Rectal smooth muscle tissue (tissue), 1 donor: ENCODE data around the gene PITPNM1.

ENCODE experiments used
- H3K27ac ChIP-seq: one replicate; pipeline ENCODE4 v1.7.0; 2013; ENCODE audit warnings: low read depth, low read length, inconsistent platforms
- H3K27me3 ChIP-seq: one replicate; pipeline ENCODE4 v1.7.0; 2013; ENCODE audit warnings: low read length; ENCODE audit not compliant: control insufficient read depth, insufficient read depth
- H3K36me3 ChIP-seq: one replicate; pipeline ENCODE4 v1.7.0; 2013; ENCODE audit warnings: low read length; ENCODE audit not compliant: control insufficient read depth, insufficient read depth
- H3K4me1 ChIP-seq: one replicate; pipeline ENCODE4 v1.7.0; 2013; ENCODE audit warnings: low read length; ENCODE audit not compliant: control insufficient read depth, insufficient read depth
- H3K4me3 ChIP-seq: one replicate; pipeline ENCODE4 v1.7.0; 2013; ENCODE audit warnings: low read length
- H3K9ac ChIP-seq: one replicate; pipeline ENCODE4 v1.7.0; 2013; ENCODE audit warnings: low read length

Gene PITPNM1

GRCh38 chr11:67538823-67539505, 33.8 kb upstream of the PITPNM1 start:
- no peak overlapping the region for H3K9ac ChIP-seq
- no peaks in the 10 kb centered on the region for H3K36me3 ChIP-seq
- H3K27ac ChIP-seq = no peak overlapping the region
- no peaks in the 10 kb centered on the region for H3K4me1 ChIP-seq
- no peak overlapping the region for H3K4me3 ChIP-seq
- no peaks in the 10 kb centered on the region for H3K27me3 ChIP-seq

GRCh38 chr11:67538306-67538705, 33.1 kb upstream of the PITPNM1 start:
- Histone ChIP-seq H3K27me3 (no peaks in the 10 kb centered on the region), H3K9ac (no peak overlapping the region), H3K4me1 (no peaks in the 10 kb centered on the region), H3K36me3 (no peaks in the 10 kb centered on the region), H3K27ac (no peak overlapping the region), H3K4me3 (no peak overlapping the region)

- Histone ChIP-seq H3K4me3 (no peak overlapping the region), H3K4me1 (no peaks in the 10 kb centered on the region), H3K9ac (no peak overlapping the region), H3K27ac (no peak overlapping the region), H3K36me3 (no peaks in the 10 kb centered on the region), H3K27me3 (no peaks in the 10 kb centered on the region)
Measured at GRCh38 chr11:67535561-67535960, 30.4 kb upstream of the PITPNM1 start.

- Histone ChIP-seq H3K36me3 (no peaks in the 10 kb centered on the region), H3K4me1 (no peaks in the 10 kb centered on the region), H3K9ac (no peak overlapping the region), H3K27ac (no peak overlapping the region), H3K27me3 (no peaks in the 10 kb centered on the region), H3K4me3 (no peak overlapping the region)
Measured at GRCh38 chr11:67534070-67534679, 29.0 kb upstream of the PITPNM1 start.

DNA sequence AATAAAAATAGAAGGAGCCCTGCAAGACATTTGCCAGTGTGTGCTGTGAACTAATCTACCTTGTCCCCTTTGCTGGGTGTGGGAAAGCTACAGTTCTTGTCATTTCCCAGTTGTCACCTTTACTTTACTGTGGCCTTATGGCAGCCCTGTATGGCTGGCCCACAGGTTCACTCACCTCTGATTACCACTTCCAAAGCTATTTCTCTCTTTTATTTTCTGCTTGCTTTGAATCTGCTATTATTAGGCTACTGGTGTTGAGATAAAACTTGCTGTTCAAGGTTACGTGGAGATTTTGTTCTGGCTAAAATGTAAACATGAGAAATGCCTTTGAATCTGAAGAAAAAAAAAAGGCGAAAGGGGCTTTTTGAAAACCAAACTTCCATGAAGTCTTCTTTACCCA, 27.7 kb upstream of the PITPNM1 start:
- Histone ChIP-seq H3K9ac (no peak overlapping the region), H3K4me3 (no peak overlapping the region), H3K4me1 (no peaks in the 10 kb centered on the region), H3K36me3 (no peaks in the 10 kb centered on the region), H3K27ac (no peak overlapping the region), H3K27me3 (no peaks in the 10 kb centered on the region)

- no peak overlapping the region for H3K27ac ChIP-seq
- H3K4me3 ChIP-seq = no peak overlapping the region
- no peaks in the 10 kb centered on the region for H3K36me3 ChIP-seq
- H3K27me3 ChIP-seq = no peaks in the 10 kb centered on the region
- no peaks in the 10 kb centered on the region for H3K4me1 ChIP-seq
- H3K9ac ChIP-seq = no peak overlapping the region
Measured at GRCh38 chr11:67530282-67530592, 25.1 kb upstream of the PITPNM1 start.

GRCh38 chr11:67528376-67528775, 23.2 kb upstream of the PITPNM1 start:
- Histone ChIP-seq H3K36me3 (no peaks in the 10 kb centered on the region), H3K27me3 (peaks cover 3% of the 10 kb centered on the region), H3K4me3 (no peak overlapping the region), H3K9ac (no peak overlapping the region), H3K27ac (no peak overlapping the region), H3K4me1 (no peaks in the 10 kb centered on the region)

DNA sequence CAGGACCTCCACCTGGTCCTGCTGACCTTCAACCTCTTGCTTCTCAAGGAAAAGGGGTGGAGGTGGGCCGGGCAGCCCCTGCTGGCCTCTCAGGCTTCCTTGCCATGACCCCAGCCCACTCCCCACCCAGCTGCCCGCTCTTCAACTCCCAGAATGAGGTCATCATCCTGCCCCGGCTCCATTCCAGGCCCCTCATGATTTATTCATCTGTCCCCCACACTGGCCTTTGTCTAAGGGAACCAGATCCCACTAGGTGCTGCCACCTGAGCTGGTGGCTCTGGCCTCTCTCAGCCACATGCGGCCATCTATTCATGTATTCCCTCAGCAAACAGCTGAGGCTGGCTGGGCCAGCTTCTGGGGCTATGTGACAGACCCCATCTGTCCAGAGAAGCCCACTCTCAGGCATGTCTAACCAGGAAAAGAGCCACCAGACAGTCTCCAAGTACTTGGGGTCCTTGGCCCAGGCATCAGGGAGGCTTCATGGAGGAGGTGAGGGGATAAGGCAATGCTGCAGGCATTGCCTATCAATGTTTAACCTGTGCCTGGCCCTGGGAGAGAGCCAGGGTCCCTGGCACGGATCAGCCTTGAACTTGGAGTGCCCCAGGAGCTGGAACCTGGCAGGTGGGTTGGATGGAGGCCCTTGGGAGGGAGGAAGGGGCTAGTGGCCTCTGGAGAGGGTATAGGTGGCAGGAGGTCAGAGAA, 20.3 kb upstream of the PITPNM1 start:
- Histone ChIP-seq H3K4me3 (no peak overlapping the region), H3K36me3 (no peaks in the 10 kb centered on the region), H3K27ac (no peak overlapping the region), H3K4me1 (no peaks in the 10 kb centered on the region), H3K9ac (no peak overlapping the region), H3K27me3 (peaks cover 3% of the 10 kb centered on the region)

DNA sequence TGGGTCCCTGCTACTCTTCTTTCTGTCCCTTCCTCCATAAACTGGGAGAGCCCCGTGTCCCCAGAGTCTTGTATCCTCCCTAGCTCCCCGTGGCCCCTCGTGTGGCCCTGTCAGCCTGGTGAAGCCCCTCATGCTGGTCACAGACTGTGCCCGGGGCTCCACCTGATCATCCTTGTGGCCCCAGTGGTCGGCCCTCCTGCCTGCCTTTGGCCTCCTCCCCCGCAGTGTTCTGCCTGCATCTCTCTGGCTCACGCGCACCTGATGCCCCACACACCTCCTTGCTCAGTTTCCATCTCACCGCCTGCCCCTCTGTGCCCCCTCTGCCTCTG, 19.3 kb upstream of the PITPNM1 start:
- no peaks in the 10 kb centered on the region for H3K36me3 ChIP-seq
- H3K4me1 ChIP-seq = no peaks in the 10 kb centered on the region
- peaks cover 3% of the 10 kb centered on the region for H3K27me3 ChIP-seq
- no peak overlapping the region for H3K27ac ChIP-seq
- H3K4me3 ChIP-seq = no peak overlapping the region
- no peak overlapping the region for H3K9ac ChIP-seq

DNA sequence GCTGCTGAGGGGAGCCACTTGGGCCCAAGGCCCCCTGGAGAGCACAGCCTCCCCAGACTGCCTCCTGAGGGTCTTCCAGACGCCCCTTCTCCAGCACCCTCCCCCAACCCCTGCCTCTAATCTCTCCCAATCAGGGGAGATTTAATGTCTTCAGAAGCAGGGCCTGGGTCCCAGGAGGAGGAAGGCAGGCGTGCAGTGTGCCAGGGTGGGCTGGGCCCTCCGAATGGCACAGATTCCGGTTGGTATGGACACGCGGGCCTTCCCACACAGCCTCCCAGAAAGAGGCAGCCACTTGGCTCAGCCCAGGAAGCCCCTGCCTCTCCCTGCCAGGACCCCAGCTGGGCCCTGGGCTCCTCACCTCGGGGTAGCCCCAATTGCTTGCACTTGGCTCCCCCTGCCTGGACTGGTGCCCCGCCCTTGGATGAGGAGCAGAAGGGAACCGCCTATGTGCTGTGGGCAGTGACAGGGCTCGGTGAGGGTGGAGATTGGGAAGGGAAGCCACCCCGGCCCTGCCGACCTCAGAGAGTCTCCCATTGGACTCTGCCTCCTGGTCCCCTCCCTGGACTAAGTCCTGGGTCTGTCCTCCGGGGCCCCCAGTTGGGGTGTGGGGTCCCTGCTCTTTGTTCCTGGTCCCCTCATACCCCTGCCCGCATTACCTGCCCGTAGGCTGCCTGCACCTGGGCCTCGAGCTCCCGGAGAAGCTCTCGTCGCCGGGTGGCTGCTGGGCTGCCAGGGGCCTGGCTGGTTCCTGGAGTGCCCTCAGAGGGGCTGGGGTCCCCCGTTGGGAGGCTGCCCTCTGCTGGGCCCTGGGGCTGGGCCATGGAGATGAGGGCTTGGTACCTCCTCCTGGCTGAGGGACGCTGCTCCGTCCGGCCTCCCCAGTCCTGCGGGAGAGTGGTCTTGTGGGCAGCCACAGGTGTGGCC, 18.7 kb upstream of the PITPNM1 start:
- Histone ChIP-seq H3K4me3 (no peak overlapping the region), H3K36me3 (no peaks in the 10 kb centered on the region), H3K4me1 (no peaks in the 10 kb centered on the region), H3K27ac (no peak overlapping the region), H3K27me3 (peaks cover 3% of the 10 kb centered on the region), H3K9ac (no peak overlapping the region)

- H3K4me3 ChIP-seq = no peak within 1 kb of the TSS
- peaks cover 3% of the 10 kb centered on the region for H3K27me3 ChIP-seq
- H3K9ac ChIP-seq = no peak within 1 kb of the TSS
- no peaks in the 10 kb centered on the region for H3K36me3 ChIP-seq
- no peak within 1 kb of the TSS for H3K27ac ChIP-seq
- no peaks in the 10 kb centered on the region for H3K4me1 ChIP-seq
Measured at GRCh38 chr11:67522844-67523555, 17.8 kb upstream of the PITPNM1 start, which contains the start of gene CABP2. Gene CABP2 (minus strand): TSS chr11:67523446. CDS start chr11:67523326, 120 bp downstream.

GRCh38 chr11:67522338-67522737, 17.2 kb upstream of the PITPNM1 start:
- Histone ChIP-seq H3K36me3 (no peaks in the 10 kb centered on the region), H3K4me1 (no peaks in the 10 kb centered on the region), H3K4me3 (no peak overlapping the region), H3K27me3 (peaks cover 3% of the 10 kb centered on the region), H3K27ac (no peak overlapping the region), H3K9ac (no peak overlapping the region)
